GM18517 (cell line): ENCODE results near the gene POP7.
"Not testable (repeated sequence)": the region's sequence is repeated elsewhere in the genome, so short reads cannot be mapped to it uniquely, and the experiment has no call there.

Experiments
- ATAC-seq: cut with Tn5 transposase; IDR thresholded peaks from one replicate; pipeline ENCODE4 v1.9.1; 2021; ENCODE audit warnings: mild to moderate bottlenecking, moderate library complexity; ENCODE audit not compliant: unreplicated experiment

Gene POP7

GRCh38 chr7:100705753-100706671 is at the start of gene POP7:
POP7 (plus strand) TSS chr7:100706121; CDS start chr7:100706831, 710 bp downstream.
- ATAC-seq = peak; percentile 74

- ATAC-seq = not testable (repeated sequence)
Measured at GRCh38 chr7:100662194-100662776, 43.6 kb upstream of the POP7 start.

- no peak for ATAC-seq
Measured at GRCh38 chr7:100665168-100665726, 40.7 kb upstream of the POP7 start.

- ATAC-seq = no peak
Measured at GRCh38 chr7:100667331-100668068, 38.4 kb upstream of the POP7 start.

- no peak for ATAC-seq
Measured at GRCh38 chr7:100668069-100668449, 37.9 kb upstream of the POP7 start.

DNA sequence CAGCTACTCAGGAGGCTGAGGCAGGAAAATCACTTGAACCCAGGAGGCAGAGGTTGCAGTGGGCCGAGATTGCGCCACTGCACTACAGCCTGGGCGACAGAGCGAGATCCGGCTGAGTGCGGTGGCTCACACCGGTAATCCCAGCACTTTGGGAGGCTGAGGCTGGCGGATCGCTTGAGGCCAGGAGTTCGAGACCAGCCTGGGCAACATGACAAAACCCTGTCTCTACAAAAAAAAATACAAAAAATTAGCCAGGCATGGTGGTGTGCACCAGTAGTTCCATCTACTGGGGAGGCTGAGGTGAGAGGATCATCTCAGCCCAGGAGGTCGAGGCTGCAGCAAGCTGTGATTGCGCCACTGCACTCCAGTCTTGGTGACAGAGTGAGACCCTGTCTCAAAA is 36.8 kb upstream of the POP7 start:
- ATAC-seq = not testable (repeated sequence)

DNA sequence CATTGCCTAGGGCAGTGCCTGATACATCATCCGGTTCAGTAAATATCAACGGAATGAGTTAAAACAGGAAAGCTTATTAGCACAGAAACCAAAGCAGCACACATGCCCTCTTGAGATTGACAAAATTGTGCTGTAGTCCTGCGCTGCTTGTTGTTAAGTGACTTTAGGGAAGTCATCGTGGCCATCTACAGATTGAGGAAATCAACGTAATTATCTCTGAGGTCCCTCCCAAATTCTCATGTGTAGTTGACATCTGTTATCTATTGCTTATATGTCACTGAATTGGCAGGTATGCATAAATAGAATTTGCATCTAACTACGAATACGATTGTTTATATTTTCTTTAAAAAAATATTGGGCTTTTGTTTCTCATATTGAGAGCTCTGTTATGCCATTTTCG is 35.8 kb upstream of the POP7 start:
- no peak for ATAC-seq

DNA sequence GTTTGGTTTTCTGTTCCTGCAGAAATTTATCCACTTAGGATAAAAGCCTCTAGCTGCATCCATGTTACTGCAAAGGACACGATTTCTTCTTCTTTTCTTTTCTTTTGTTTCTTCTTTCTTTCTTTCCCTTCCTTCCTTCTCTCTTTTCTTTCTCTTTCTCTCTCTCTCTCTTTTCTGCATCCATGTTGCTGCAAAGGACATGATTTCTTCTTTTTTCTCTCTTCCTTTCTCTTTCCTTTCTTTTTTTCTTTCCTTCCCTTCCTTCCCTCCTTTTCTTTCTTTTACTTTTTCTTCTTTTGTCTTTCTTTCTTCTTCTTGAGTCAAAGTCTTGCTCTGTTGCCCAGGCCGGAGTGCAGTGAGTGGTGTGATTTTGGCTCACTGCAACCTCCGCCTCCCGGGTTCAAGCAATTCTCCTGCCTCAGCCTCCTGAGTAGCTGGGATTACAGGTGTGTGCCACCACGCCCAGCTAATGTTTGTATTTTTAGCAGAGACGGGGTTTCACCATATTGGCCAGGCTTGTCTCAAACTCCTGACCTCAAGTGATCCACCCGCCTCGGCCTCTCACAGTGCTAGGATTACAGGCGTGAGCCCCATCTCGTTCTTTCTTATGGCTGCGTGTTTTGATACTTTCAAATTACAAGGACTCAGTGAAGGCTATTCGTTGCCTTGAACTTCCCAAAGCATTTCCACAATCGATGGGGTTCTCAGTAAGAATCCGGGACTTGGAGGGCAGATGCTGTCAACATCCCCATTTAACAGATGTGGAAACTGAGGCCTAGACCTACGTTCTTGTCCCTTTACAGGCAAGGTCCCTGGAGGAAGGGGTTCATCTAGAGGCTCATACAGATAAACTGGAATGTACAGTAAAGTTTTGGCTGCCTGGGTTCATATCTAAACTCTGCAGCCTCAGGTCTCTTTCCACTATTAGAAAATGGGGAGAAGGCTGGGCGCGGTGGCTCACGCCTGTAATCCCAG is 34.3 kb upstream of the POP7 start:
- no peak for ATAC-seq

- ATAC-seq = peak; percentile 68
Measured at GRCh38 chr7:100673302-100673941, 32.5 kb upstream of the POP7 start, which contains the start of gene GNB2. GNB2 (plus strand) TSS chr7:100673740; CDS start chr7:100676266, 2,526 bp downstream.

GRCh38 chr7:100673942-100674410 is 31.9 kb upstream of the POP7 start:
- no peak for ATAC-seq

DNA sequence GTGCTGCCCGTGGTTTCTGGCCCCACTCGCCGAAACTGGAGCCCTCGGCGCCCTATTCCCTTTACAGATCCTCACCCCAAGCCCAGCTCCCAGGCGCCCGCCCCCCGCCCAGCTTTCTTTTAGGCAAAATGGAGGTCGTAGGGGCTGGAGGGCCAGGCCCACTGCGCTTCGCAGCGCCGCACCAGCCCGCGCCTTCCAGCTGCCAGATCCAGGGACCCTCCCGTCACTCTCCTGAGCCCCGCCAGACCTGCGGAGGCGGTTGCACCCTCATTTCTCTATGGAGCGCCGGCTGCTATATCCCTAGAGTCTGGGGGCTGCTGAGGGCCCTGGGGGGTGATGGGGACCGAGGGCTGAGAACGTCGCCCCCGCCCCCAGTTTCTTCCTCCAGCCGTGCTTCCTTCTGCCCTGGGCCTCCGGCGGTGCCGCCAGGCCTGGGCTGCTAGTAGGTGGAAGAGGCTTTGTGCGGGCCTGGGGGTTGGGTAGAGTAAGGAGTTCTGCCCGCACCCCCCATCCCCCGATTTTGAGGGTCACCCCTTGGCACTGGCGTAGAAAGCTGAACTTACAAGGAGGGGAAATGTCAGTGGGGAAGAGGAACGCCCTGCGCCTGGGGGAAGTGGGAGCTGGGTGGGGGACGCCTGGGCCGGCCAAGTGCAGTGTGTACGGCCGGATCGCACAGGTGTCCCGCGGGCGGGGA is 31.4 kb upstream of the POP7 start:
- ATAC-seq = no peak

- ATAC-seq = no peak
Measured at GRCh38 chr7:100675105-100675451, 30.8 kb upstream of the POP7 start.

GRCh38 chr7:100675581-100676350 is 30.2 kb upstream of the POP7 start:
- ATAC-seq = peak; percentile 39

DNA sequence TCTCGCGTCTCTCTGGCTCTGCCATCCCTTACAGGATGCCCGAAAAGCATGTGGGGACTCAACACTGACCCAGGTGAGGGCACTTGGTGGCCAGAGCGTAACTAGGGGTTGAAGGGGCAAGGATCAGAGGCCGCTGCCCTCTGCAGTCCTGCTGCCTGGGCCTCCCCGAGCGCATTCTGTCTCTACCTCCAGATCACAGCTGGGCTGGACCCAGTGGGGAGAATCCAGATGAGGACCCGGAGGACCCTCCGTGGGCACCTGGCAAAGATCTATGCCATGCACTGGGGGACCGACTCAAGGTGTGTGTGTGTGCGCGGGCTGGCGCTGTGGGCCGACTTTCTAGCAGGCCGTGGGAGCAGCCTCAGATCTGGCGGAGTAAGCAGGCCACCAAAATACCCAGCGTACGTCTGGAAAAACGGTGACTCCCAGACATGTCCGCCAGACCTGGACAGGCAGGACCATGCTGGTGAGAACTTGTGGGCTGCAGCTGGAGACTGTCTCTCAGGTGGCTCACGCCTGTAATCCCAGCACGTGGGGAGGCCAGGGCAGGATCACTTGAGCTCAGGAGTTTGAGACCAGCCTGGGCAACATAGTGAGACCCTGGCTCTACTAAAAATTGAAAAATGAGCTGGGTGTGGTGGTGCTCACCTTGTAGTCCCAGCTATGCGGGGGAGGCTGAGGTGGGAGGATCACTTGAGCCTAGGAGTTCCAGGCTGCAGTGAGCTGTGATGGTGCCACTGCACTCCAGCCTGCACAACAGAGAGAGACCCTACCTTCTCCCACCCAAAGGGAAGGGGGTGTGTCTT is 29.2 kb upstream of the POP7 start:
- ATAC-seq = no peak

GRCh38 chr7:100677308-100678267 is 28.3 kb upstream of the POP7 start:
- ATAC-seq = no peak

GRCh38 chr7:100678291-100678984 is 27.5 kb upstream of the POP7 start:
- no peak for ATAC-seq
